A204.1 (cell line): ENCODE data around the gene SSUH2.
"Not testable (repeated sequence)": the region's sequence is repeated elsewhere in the genome, so short reads cannot be mapped to it uniquely, and the experiment has no call there.

ENCODE experiments used
- FAIRE-seq: peaks from 2 replicates; lab custom pipeline; 2012; peaks lifted over from hg19 to GRCh38; lab: Jason Lieb, UNC

Gene SSUH2

DNA sequence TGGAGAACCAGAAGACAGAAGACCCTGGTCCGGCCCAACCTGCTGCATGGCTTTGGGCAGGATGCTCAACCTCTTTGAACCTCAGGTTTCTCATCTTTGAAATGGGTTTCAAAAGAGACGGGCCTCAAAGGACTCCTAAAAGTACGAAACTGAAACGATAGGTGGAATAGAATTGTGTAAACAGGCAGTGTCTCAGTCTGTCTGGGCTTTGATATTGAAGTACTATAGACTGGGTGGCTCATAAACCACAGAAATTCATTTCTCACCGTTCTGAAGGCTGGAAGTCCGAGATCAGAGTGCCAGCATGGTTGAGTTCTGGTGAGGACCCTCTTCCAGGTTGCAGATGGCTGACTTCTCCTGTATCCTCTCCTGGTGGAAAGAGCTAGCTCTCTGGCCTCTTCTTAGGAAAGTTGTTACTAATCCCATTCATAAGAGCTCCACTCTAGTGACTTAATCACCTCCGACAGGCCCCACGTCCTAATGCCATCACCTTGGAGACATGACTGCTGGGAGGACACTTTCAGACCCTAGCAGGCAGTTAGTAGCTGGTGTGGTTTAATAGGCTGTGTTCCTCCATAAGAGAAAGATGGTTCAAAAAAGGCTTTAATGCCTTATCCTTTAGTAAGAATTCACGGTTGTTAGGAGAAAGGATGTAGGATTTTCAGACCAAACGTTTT, 35.7 kb downstream of the SSUH2 start:
- FAIRE-seq, result no peak

DNA sequence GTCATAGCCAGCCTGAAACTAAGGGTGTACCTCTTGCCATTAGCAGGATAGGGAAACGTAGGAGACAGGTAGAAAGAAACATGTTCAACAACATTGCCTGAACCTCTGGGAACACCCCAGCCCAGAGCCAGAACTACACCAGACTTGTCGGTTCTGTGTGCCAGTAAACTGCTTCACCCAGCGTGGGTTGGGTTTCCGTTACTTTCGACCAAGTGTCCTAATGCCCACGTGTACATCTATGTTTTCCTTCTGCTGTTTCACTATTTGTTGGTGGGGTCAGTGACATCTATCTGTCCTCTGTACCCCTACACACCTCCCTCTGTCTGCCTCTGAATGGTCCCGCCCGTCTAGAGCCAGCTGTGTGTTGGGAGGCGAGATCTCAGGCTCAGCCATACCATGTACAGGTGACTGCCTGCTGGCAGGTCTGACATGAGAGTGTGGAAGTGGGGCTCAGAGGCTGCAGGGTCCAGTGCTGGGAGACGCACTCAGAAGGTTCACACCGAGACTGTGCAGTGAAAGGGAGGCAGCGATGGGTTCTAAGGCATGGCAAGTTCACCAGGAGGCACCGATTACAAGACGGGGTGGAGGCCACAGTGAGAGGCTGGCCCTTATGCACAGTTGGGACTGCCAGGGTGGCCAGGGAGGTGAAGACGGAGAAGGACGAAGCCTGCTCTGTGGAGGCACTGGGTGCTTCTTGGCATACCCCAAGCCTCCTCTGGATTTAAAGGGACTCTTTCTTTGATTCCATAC, 36.4 kb downstream of the SSUH2 start:
- no peak for FAIRE-seq

DNA sequence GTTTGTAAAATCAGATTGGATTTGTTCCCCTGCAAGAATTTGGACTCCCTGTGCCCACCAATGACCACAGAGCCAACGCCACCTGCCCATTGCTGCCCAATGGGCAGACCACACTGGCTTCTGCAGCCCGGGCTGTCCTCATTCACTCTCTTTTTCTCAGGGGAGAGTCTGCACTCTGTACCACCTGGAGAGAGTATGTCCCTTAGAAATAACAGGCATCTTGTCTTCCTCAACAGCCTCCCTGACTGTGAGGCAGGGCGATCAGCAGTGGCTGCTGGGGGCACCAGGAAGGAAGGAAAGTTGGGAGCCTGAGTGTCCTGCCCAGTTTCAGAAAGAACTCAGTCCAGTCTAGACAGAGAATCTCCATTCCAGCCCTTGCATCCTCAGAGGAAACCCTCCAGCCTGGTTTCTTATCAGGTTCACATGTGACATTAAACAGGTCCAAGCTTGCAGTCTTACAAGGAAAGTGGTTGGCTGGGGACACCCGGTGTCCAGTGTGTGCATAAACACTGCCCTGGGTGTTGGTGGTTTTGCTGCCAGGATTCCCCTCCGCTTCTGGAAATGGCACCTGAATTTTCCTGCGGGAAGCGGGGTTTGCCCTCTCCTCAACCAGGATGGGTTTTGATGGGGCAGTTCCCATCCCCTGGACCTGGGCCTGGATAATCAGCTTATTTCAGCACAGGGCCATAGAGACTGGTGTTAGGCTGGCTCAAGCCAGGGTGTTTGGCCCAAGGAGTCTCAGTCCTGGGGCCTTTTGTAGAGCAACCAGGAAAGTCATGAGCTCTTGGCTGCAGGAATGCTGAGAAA, 37.2 kb downstream of the SSUH2 start:
- FAIRE-seq, result no peak

DNA sequence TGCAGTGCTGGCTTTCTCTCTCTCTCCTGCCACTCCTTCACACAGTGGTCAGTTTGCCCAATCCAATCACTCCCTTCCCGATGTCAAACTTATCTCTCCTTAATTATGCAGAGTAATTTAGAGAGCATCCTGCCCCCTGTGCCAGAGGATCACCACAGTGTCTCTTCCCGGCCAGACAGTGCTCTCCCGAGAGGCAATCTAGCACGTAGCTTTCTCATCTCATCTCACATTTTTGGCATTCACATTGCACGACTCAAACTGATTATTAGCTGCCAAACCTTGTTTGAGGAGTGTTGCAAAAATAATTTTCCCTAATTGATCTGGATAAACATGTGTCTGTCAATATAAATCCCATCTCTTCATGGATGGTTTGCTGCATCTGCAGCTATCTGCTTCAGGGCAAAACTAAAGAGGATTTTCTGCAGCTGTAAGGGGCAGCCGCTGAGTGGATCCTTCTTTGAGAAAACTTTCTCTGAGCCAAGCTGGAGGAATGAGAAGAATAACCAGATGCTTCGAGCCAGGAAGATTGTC, 37.8 kb downstream of the SSUH2 start:
- FAIRE-seq, result no peak

DNA sequence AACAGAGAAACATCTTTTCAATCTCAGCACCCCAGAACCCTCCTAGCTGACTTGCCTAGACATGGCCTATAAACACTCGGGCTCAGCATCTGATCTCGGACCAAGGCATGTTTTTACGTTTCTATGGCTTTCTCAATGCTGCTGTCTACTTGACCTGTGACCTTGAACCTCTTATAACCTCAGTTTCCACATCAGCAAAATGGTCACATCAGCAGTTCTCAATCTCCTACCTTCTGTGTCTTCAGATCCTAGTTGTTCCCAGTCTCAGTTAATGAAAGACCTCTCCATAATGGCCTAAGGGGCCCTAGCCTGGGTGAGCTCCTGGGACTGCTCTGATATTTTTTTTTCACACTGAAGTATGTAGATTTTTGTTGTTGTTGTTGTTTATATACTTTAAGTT, 39.6 kb downstream of the SSUH2 start:
- no peak for FAIRE-seq

DNA sequence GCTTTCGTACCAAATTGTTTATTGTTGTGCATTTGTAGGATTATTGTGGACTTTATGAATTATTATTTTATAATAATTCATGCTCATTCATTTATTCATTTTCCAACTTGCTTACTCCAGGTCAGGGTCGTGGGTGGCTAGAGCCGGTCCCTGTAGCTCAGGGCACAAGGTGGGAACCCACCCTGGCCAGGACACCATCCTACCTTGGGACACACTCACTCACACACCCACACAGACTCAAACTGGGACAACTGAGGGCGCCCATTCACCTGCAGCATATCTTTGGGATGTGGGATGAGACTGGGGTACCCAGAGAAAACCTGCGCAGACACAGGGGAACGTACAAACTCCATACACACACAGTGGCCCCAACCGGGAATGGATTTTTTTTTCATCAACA, 40.6 kb downstream of the SSUH2 start:
- FAIRE-seq, result no peak

DNA sequence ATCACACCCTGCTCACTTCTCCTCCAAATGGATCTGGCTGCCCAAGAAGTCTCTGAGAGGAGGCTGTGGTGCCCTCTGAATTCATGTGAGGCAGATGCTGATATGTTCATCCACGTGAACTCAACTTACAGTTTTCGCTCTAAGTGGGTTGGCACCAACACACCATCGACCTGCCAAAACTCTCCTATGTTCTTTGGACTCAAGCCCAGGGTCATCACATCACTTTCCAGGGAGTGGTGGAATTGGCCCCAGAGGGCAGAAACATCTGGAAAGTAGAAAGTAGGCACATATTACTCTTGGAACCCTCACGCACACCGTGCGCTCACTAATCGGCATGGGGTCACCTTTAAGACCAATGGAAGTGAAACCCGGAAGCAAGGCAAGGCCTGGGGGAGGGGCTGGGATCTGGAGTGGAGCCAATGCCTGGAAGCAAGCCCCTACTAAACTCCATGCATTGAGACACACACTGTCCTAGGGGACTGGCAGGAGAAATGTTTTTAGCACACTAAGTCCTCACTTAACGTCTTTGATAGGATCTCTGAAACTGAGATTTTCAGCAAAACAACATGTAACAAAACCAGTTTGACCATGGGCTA, 41.4 kb downstream of the SSUH2 start:
- FAIRE-seq, result no peak

DNA sequence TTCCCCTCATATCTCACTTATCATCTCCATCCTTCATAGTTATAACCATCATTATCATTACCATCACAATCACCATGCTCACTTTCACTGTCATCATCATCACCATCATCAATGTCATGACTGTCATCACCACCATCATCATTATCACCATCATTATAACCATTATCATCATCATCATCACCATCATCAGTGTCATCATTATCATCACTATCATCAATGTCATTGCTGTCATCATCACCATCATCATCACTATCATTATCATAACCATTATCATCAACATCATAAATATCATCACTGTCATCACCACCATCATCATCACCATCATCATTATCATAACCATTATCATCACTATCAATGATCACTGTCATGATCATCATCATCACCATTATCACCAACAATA, 44.1 kb downstream of the SSUH2 start:
- FAIRE-seq, result no peak

DNA sequence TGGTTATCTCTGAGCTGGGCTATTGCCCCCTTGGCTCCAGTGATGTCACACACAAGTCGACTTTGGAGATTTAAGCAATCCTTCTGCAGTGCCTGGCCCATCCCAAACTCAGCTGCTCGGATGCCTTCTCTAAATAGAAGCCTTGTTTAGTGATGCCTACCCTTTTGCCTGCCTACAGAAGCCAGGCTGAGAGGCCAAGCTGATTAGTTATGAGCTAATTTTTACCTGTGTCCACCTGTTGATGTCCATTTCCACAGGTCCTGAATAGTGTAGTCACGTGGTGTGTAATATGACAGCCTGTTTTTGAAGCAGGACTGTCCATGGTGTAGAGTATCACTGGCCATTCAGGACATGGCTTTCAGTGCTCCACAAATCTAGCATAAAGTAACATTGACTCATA, 45.5 kb downstream of the SSUH2 start:
- FAIRE-seq, result no peak

DNA sequence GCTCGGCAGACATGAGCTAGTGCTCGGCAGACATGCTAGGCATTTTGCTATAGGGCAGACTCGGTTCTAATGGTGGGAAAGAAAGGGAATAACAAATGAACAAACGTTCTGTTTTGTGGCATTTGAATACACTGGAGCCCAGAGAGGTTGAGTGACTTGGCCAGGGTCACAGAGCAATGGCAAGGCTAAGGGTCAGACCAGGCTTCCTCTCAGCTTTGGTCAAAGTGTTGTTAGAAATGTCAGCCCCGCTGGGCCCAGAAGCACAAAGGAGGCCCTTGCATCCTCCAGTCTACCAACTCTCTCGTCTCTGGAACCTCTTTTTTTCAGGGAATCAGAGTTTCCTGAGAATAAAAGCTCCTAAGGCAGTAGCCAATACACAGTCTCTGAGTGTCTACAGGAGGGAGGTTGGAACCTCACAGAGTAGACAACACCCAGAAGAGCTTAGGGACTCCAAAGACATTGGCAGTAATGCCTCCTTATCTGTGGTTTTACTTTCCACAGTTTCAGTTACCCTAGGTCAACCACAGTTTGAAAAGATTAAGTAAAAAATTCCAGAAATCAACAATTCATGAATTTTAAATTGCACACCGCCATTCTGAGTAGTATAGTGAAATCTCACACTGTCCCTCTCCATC, 47.3 kb downstream of the SSUH2 start:
- no peak for FAIRE-seq

DNA sequence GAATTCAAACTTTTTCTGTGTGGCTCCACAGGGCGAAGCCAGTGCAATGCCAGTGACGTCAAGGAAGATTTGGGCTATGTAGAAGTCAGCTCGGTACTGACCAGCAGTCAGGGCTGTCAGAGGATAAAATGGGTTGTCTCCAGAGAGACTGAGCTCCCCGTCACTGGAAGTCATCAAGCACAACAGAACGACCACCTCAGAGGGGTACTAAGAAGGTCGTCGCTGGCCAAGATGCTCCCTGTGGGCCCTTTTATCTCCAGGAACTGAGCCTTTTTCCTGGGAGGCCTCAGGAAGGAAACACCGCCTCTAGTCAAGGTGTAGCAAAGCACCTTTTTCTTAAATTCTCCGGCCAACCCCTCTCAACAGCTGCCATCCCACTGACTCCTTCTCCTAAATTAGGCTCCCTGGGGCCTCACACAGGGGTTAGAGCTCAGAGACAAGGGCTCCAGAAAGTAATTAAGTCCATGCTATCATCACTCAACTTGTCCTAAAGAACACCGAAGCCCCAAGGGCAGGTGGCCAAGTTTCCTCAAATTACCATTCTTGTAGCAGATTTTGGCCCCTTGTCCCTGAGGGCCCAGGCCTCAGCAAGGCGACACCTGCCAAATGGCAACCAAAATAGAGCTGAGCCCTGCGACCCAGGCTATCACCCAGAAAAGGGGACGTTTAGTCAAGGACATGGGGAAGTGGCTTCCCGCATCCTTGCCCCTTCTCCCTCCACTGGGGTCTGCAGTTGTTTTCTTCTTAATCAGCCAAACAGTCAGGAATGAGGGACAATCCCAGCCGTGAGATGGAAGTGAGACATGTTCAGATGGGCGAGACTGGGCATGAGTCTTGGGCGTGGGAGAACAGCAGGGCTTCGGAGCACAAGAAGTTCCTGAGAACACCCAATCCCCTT, 48.0 kb downstream of the SSUH2 start:
- FAIRE-seq, result no peak

DNA sequence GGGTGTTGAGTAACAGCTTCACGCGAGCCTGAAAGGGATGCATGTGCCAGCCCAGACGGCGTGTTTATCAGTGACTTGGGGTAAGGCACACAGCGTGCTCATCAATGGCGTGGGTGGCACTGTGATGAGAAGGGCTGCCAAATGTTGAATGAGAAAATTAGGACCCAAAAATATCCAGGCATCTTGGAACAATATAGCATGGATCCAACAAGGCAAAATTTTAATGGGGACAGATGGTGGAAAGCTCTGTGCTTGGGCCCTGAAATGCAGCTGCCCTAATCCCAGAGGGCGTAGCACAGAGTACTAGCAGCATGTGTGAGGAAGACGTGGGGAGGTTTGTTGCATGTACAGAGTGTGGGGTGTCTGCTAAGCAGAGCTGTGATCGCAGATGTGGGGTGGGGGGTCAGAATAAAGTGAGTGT, 48.9 kb downstream of the SSUH2 start:
- FAIRE-seq, result no peak

DNA sequence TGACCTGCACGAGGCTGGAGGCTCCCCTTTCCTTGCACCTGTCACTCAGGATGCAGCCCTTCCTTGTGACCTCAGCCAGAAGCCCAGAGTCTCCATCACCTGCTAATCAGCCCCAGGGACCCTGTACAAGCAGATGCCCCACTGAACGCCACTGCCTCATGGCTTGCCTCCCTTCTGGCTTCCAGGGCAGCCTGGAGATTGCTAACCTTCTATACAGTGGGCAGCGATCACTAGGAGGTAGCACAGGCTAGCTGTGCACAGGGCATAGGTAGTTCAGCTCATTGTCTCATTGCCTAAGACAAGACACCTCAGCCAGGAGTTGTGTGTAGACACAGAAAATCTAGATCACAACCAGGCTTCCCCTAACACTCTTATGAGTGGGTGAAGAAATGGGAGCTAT, 49.3 kb downstream of the SSUH2 start:
- no peak for FAIRE-seq

DNA sequence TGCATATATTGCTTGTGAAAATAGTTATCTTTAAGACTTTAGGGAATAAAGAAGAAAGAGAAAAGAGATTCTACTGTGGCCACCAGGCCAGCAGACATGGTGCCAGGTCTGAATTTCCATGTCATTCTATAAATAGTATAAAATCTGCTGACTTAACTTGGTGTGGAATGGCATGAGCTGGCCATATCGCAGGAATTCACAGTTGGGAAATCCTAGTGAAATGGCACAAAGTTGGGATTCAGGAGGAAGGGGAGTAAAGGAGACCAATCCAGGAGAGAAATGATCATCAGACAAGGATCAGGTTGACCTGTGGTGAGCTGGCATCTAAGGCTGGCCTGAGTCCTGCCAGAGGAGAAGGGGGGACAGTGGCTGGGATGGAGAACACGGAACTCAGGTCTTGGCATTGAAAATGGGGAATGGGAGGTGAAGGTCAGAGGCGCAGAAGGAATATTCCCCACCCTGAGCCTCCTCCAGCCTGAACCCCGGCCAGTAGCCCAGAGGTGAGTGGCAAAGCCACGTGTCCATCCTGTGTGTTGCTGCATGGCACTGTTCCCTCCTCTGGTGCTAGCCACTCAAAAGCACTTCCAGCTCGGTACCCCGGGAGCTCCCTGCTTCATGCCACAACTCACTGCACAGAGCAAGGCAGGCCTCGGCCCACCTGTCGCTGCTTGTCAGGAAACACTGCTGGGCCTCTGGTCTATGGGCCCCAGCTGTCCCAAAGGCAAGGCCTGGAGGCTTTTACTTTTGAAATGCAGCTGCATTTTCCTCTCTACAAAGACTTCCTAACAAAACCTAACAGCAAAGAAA, 51.4 kb downstream of the SSUH2 start:
- FAIRE-seq, result no peak

DNA sequence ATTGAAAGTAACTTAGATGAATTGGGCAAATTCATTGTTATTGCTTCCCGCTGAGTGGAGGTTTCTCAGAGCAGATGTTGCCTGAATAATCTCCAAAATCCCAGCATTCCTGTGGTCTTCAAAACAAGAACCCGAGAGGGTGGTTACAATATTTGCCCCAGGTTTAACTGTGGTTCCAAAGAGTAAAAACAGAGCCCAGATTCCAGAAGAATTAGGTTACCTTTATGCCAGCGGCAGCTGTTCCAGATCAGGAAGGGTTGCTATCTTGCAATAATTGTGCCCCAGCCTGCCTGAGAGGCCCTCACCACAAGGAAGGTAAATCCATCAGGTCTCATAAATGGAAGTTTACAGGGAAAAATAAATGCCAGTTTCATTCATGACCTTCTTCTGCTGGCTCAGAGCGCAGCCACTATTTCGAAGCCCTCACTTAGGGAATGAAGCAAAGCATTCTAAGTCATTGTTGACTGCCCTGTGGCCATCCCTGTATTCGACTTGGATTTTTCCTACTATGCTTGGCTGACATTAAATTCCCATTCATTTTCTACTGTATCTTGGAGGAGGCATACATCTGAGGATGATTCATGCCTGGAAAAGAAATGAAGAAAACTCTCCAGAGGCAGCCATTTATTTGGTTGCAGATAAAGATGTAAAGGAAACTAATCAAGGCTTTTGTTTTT, 54.6 kb downstream of the SSUH2 start:
- FAIRE-seq, result no peak

DNA sequence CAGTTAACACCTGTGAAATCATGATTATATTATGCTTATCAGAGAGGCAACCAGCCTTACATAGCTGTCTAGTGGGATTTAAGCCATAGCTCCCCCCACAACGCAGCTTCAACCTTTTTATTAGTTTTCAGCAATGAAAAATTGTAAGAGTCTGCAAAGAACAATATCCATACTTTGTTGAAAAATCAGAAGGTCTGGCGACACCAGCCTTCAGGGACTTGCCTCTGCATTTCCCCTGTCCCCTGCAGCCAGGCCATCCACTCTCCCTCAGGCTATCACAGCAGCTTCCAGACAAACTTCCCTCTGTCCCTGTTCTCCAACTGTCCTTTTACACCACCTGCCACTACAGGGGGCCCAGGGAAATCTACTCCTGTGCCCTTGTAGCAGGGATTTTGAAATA, 59.9 kb downstream of the SSUH2 start:
- no peak for FAIRE-seq

DNA sequence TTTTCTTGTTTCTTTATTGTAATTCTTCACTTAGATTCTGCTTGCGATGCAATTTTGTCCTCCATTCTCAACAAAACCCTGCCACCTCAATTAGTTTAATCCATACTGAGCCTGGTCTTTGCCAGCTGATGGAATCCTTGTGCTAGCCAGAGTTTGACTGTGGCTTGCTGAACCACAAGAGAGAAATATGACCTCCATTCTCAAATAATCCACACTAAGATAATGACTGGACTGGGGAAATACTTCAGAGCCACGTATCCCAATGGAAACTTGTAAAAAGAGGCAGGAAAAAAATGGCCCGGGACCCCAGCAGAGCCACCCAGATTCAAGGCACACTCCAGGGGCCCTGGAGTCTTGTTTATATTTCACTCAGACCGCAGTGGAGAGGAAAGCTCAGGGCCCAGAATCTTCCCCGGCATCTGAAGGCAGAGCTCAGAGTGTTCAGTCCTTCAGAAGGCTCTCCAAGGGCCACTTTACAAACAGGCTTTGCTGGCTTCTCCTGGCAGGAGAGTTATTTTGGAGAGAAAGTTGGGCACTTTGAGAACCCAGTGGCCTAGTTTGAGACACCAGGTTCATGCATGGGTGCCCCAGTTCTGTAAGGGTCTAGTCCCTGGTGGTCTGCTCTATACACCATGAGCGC, 62.7 kb downstream of the SSUH2 start:
- no peak for FAIRE-seq

DNA sequence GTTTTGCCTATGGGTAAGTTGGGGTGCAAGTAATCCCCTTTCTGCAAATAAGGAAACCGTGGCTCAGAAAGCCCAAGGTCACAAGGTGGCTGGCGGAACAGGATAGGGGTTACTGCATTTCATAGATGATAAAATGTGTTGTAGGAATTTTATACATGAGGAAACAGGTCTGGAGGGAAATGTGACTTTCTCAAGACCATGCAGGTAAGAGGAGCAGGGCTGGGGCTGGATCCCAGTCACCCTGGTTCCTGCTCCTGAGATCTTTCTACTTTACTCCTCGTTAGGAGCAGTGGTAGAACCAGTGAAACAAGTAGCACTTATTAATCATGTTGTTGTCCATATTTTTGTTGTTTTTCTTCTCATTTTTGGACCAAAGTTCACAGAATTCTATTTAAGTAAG, 63.2 kb downstream of the SSUH2 start:
- no peak for FAIRE-seq

DNA sequence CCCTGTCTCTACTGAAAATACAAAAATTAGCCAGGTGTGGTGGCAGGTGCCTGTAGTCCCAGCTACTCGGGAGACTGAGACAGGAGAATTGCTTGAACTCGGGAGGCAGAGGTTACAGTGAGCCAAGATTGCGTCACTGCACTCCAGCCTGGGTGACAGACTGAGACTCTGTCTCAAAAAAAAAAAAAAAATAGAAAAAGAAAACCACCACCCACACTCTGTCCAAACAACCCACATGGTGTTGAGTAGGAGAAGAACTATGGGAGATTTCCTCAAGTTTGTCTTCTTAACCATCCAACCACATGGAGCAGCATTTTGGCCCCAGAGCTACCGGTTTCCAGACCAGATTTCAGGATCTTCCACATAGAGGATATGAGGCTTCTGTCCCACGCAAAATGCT, 64.2 kb downstream of the SSUH2 start:
- not testable (repeated sequence) for FAIRE-seq
